ENCODE measurements around the gene SPATA17.
"Not testable (repeated sequence)": the region's sequence is repeated elsewhere in the genome, so short reads cannot be mapped to it uniquely, and the experiment has no call there.

The SPATA17 gene, protein sequence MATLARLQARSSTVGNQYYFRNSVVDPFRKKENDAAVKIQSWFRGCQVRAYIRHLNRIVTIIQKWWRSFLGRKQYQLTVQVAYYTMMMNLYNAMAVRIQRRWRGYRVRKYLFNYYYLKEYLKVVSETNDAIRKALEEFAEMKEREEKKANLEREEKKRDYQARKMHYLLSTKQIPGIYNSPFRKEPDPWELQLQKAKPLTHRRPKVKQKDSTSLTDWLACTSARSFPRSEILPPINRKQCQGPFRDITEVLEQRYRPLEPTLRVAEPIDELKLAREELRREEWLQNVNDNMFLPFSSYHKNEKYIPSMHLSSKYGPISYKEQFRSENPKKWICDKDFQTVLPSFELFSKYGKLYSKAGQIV

GRCh38 chr1:217630711-217631591 is at the start of gene SPATA17, which contains the start of gene GPATCH2:
Gene SPATA17 (plus strand): TSS chr1:217631344. CDS start chr1:217631379, 35 bp downstream.
Gene GPATCH2 (minus strand): TSS chr1:217631090. CDS start chr1:217630971, 119 bp downstream.
- H3K4me3 ChIP-seq (ENCODE audit: control insufficient read depth, low read depth, low read length): peak within 1 kb of the TSS; percentile 96
- peak; percentile 73 for DNase-seq (ENCODE audit: low read depth)
- TF ChIP-seq, protein P1, sequence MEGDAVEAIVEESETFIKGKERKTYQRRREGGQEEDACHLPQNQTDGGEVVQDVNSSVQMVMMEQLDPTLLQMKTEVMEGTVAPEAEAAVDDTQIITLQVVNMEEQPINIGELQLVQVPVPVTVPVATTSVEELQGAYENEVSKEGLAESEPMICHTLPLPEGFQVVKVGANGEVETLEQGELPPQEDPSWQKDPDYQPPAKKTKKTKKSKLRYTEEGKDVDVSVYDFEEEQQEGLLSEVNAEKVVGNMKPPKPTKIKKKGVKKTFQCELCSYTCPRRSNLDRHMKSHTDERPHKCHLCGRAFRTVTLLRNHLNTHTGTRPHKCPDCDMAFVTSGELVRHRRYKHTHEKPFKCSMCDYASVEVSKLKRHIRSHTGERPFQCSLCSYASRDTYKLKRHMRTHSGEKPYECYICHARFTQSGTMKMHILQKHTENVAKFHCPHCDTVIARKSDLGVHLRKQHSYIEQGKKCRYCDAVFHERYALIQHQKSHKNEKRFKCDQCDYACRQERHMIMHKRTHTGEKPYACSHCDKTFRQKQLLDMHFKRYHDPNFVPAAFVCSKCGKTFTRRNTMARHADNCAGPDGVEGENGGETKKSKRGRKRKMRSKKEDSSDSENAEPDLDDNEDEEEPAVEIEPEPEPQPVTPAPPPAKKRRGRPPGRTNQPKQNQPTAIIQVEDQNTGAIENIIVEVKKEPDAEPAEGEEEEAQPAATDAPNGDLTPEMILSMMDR (IDR thresholded peaks at IDR 0.05; ENCODE audit: control insufficient read depth, insufficient read depth, low read depth, low read length, missing control alignments): peak; percentile 36

DNA sequence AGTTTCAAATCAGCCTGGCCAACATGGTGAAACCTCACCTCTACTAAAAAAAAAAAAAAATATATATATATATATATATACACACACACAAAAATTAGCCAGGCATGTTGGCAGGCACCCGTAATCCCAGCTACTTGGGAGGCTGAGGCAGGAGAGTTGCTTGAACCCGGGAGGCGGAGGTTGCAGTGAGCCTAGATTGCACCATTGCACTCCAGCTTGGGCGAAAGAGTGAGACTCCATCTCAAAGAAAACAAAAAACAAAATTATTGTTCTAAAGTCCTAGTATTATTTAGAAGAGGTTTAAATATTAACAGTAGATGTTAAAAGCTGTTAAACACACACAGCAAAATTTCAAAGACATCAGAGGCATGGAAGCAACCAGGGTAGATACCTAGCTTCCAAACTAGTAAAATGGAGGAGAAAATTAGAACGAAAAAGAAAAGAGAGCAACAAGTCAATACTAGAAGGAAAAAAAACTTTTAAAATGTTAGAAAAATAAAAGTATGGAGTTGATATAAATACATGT is 46.8 kb upstream of the SPATA17 start:
- DNase-seq (ENCODE audit: low read depth): not testable (repeated sequence)

GRCh38 chr1:217585577-217585976 is 45.6 kb upstream of the SPATA17 start:
- H3K4me3 ChIP-seq (ENCODE audit: control insufficient read depth, low read depth, low read length): no peak overlapping the region
- no peak for DNase-seq (ENCODE audit: low read depth)
- TF ChIP-seq, protein P1 (IDR thresholded peaks at IDR 0.05; ENCODE audit: control insufficient read depth, insufficient read depth, low read depth, low read length, missing control alignments): no peak

More for the DNA sequence above, 46.8 kb upstream of the SPATA17 start:
- not testable (repeated sequence) for H3K4me3 ChIP-seq (ENCODE audit: control insufficient read depth, low read depth, low read length)

GRCh38 chr1:217586586-217586985 is 44.6 kb upstream of the SPATA17 start:
- TF ChIP-seq, protein P1 (IDR thresholded peaks at IDR 0.05; ENCODE audit: control insufficient read depth, insufficient read depth, low read depth, low read length, missing control alignments): no peak
- DNase-seq (ENCODE audit: low read depth): no peak
- no peak overlapping the region for H3K4me3 ChIP-seq (ENCODE audit: control insufficient read depth, low read depth, low read length)

DNA sequence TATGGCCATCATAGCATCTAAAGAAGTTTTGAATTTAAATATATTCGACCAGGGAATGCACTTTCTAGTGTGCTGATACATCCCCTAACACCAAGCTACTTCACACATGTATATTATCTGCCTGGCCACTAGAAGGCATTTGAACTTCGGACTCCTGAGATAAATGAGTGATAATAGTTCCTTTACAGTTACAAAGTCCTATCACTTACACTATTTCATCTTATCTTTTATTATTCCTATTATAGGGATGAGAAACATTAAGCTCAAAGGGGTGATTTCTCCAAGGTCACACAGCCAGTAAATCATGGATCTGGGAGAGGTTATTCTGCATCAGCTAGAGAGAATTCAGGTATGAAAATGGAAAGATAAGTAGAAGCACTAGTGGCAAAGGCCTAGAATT is 40.5 kb upstream of the SPATA17 start:
- TF ChIP-seq, protein P1 (IDR thresholded peaks at IDR 0.05; ENCODE audit: control insufficient read depth, insufficient read depth, low read depth, low read length, missing control alignments): no peak
- H3K4me3 ChIP-seq (ENCODE audit: control insufficient read depth, low read depth, low read length): no peak overlapping the region
- DNase-seq (ENCODE audit: low read depth): no peak

- TF ChIP-seq, protein P1 (IDR thresholded peaks at IDR 0.05; ENCODE audit: control insufficient read depth, insufficient read depth, low read depth, low read length, missing control alignments): no peak
- DNase-seq (ENCODE audit: low read depth): no peak
- H3K4me3 ChIP-seq (ENCODE audit: control insufficient read depth, low read depth, low read length): no peak overlapping the region
Observed at GRCh38 chr1:217599154-217599553, 32.0 kb upstream of the SPATA17 start.

Measured in AG09309 (cell line).